Measurements from ENCODE around the gene DCTN5. TPM values are rescaled to one million over a fixed set of nuclear protein-coding genes. Genes with fewer than 3 reads are reported as not detected.
"Not testable (repeated sequence)": the region's sequence is repeated elsewhere in the genome, so short reads cannot be mapped to it uniquely, and the experiment has no call there.

The DCTN5 gene
- total RNA-seq, 1 donor from 2014 or later, result 64.1 TPM

GRCh38 chr16:23597003-23597756, 44.1 kb upstream of the DCTN5 start:
- Mint-ChIP-seq H3K4me3 (peak overlapping the region; percentile 59), H3K27ac (peak overlapping the region; percentile 62), H3K36me3 (ENCODE audit: low read depth) (peaks cover 23% of the 10 kb centered on the region), H3K27me3 (no peaks in the 10 kb centered on the region), H3K9me3 (no peaks in the 10 kb centered on the region), H3K4me1 (peaks cover 25% of the 10 kb centered on the region)
- ChIA-PET CTCF (interaction anchor here (1.0 to 2.9 kb wide), 15 partner anchors 9 to 416 kb away, joined by 3 to 28 read pairs (median 3); partner anchors contain the start of genes COG7, EARS2, GGA2 and UBFD1), POLR2A (interaction anchor here (0.6 to 2.1 kb wide), 6 partner anchors 16 to 125 kb away, joined by 3 to 15 read pairs (median 5); partner anchors contain the start of genes DCTN5, EARS2, PALB2 and UBFD1)
- TF ChIP-seq CTCF (IDR thresholded peaks at IDR 0.05), result no peak
- intact Hi-C loops (cut with micrococcal nuclease), result loop anchor here (2.0 kb wide), 2 partner anchors 88 to 144 kb away; partner anchors contain the start of gene COG7
- peak; percentile 24 for DNase-seq
- peak; percentile 29 for ATAC-seq (ENCODE audit: low read depth)

- intact Hi-C loops (cut with micrococcal nuclease), result no loop called here
- no peak overlapping the region for H3K27ac Mint-ChIP-seq
- no peak for TF ChIP-seq CTCF (IDR thresholded peaks at IDR 0.05)
- H3K9me3 Mint-ChIP-seq, result no peaks in the 10 kb centered on the region
- ATAC-seq (ENCODE audit: low read depth), result no peak
- CTCF ChIA-PET, result interaction anchor here (1.1 kb wide), 1 partner anchor 11 kb away, joined by 3 read pairs; the partner anchor contains the start of gene NDUFAB1
- no peak for DNase-seq
- H3K4me3 Mint-ChIP-seq, result no peak overlapping the region
- no peaks in the 10 kb centered on the region for H3K27me3 Mint-ChIP-seq
- POLR2A ChIA-PET, result no interaction called here
- no peaks in the 10 kb centered on the region for H3K4me1 Mint-ChIP-seq
- peaks cover 47% of the 10 kb centered on the region for H3K36me3 Mint-ChIP-seq (ENCODE audit: low read depth)
These were observed 33.5 kb upstream of the DCTN5 start for GRCh38 chr16:23607726-23608125.

- intact Hi-C loops (cut with micrococcal nuclease), result no loop called here
- TF ChIP-seq CTCF (IDR thresholded peaks at IDR 0.05), result no peak
- ChIA-PET CTCF (interaction anchor here (1.1 kb wide), 1 partner anchor 12 kb away, joined by 3 read pairs; the partner anchor contains the start of gene NDUFAB1), POLR2A (no interaction called here)
- ATAC-seq (ENCODE audit: low read depth) (no peak), DNase-seq (no peak)
- Mint-ChIP-seq H3K4me1 (no peaks in the 10 kb centered on the region), H3K36me3 (ENCODE audit: low read depth) (peaks cover 45% of the 10 kb centered on the region), H3K4me3 (no peak overlapping the region), H3K27ac (no peak overlapping the region), H3K9me3 (no peaks in the 10 kb centered on the region), H3K27me3 (no peaks in the 10 kb centered on the region)
These were observed 33.1 kb upstream of the DCTN5 start for GRCh38 chr16:23608194-23608593.

- CTCF ChIA-PET, result no interaction called here
- TF ChIP-seq CTCF (IDR thresholded peaks at IDR 0.05), result no peak
- Mint-ChIP-seq H3K36me3 (ENCODE audit: low read depth) (peaks cover 43% of the 10 kb centered on the region), H3K27ac (no peak overlapping the region), H3K27me3 (no peaks in the 10 kb centered on the region), H3K4me1 (no peaks in the 10 kb centered on the region), H3K4me3 (no peak overlapping the region), H3K9me3 (no peaks in the 10 kb centered on the region)
- no peak for DNase-seq
- POLR2A ChIA-PET, result interaction anchor here (0.5 kb wide), 1 partner anchor 88 kb away, joined by 3 read pairs; no protein-coding TSS in a partner anchor
- ATAC-seq (ENCODE audit: low read depth), result no peak
- intact Hi-C loops (cut with micrococcal nuclease), result no loop called here
These were observed 31.3 kb upstream of the DCTN5 start for GRCh38 chr16:23609929-23610328.

- CTCF ChIA-PET; intact Hi-C loops (cut with micrococcal nuclease); POLR2A ChIA-PET: not testable (repeated sequence)
These were observed 30.4 kb upstream of the DCTN5 start for GRCh38 chr16:23610905-23611304.

More at GRCh38 chr16:23610905-23611304, 30.4 kb upstream of the DCTN5 start:
- not testable (repeated sequence) for H3K27ac Mint-ChIP-seq; H3K4me1 Mint-ChIP-seq; ATAC-seq (ENCODE audit: low read depth); H3K27me3 Mint-ChIP-seq; H3K4me3 Mint-ChIP-seq; DNase-seq; H3K9me3 Mint-ChIP-seq
- peaks cover 38% of the 10 kb centered on the region for H3K36me3 Mint-ChIP-seq (ENCODE audit: low read depth)

All from activated B cell treated with CpG ODN at 0.5 μM for 24 hours (primary cell).